HG02571 (cell line): ENCODE measurements around the gene FHL2.
"Not testable (repeated sequence)": the region's sequence is repeated elsewhere in the genome, so short reads cannot be mapped to it uniquely, and the experiment has no call there.

ENCODE experiments used
- ATAC-seq: cut with Tn5 transposase; IDR thresholded peaks from one replicate; pipeline ENCODE4 v1.9.1; 2021; ENCODE audit warnings: mild to moderate bottlenecking, moderate library complexity; ENCODE audit not compliant: unreplicated experiment

FHL2 gene

DNA sequence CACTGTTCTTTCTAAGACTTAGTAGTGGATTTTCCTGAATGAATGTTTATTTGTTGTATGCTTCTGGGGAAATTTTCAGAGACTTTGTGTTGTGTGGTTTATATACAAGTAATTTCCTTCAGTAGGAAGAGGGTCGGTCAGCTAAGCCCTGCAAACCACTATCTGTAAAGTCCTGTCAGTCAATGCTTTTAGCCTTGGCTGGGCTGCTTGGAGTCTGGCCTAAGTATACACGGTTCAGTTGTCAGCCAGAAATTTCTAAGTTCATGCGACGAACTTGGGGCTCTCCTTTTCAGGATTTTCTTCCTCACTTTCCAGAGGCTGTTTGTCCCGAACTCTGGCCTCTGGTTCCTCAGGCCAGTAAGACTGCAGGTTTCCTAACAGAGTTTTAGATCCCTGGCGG lies 40.3 kb downstream of the FHL2 start:
- no peak for ATAC-seq

DNA sequence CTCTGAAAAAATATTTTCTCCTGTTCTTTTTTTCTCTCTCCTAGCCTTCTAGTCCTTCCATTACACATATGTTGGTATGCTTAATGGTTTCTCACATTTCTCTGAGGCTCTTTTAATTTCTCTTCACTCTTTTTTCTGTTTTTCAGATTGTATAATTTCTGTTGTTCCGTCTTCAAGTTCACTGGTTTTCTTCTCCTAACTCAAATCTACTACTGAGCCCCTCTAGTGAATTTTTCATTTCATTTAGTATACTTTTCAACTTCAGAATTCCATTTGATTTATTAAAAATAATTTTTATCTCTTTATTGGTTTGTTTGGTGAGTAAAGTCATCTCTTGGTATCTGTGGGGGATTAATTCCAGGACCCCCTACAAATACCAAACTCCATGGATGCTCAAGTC lies 41.7 kb downstream of the FHL2 start:
- no peak for ATAC-seq

DNA sequence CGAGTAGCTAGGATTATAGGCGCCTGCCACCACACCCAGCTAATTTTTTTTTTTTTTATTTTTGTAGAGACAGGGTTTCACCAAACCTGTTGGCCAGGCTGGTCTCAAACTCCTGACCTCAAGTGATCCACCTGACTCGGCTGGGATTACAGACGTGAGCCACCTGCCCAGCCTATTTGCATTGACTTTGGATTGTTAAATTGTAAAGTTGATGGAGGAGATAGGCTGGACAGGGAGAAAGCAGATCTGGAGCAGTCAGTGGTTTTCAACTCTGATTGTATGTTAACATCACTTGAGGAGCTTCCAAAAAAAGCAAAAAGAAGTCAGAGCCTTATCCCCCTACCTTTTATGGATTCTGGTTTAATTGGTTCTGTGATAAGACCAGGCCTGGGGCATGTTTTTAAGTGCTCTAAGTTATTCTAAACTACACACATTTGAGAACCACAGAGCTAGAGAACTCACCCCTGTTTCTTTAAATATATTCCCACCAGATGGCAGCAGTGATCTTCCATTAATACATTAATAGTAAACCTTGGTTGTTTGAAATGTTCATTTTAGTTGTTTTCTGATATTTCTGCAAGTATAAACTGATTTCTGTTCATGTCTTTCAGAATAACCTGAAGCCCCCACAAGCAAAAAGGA lies 54.0 kb downstream of the FHL2 start:
- ATAC-seq, result no peak

DNA sequence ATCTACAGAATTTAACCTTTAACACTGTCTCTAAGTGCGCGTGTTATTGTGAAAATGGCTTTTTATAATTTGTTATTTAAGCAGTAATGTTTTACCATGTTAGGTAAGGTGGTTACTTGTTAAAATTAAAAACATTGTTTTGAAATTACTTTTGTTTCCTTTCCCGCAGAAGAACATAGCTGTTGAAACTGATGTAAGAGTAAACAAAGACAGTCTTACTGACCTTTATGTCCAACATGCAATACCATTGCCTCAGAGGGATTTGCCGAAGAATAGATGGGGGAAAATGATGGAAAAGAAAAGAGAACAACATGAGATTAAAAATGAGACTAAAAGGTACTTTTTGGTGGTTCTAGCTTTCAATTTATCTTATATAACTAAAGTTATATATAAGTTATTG lies 59.4 kb downstream of the FHL2 start:
- no peak for ATAC-seq

DNA sequence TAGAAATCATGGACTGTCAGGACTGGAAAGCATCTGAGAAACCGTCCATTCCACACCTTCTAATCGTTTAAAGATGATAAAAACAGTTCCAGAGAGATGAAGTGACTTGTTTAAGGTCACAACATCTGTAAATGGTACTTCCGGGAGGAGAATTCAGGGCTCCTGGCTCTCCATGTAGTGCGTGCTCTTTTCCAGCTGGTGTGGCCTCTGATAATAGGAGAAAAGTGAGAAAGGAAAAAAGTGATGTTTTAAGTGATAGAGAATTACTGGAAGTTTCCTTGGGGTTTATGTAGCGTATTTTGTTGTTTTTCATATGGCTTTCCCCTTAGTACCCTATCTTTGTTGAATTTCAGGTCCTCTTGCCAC lies 60.8 kb downstream of the FHL2 start:
- ATAC-seq, result peak; percentile 6

DNA sequence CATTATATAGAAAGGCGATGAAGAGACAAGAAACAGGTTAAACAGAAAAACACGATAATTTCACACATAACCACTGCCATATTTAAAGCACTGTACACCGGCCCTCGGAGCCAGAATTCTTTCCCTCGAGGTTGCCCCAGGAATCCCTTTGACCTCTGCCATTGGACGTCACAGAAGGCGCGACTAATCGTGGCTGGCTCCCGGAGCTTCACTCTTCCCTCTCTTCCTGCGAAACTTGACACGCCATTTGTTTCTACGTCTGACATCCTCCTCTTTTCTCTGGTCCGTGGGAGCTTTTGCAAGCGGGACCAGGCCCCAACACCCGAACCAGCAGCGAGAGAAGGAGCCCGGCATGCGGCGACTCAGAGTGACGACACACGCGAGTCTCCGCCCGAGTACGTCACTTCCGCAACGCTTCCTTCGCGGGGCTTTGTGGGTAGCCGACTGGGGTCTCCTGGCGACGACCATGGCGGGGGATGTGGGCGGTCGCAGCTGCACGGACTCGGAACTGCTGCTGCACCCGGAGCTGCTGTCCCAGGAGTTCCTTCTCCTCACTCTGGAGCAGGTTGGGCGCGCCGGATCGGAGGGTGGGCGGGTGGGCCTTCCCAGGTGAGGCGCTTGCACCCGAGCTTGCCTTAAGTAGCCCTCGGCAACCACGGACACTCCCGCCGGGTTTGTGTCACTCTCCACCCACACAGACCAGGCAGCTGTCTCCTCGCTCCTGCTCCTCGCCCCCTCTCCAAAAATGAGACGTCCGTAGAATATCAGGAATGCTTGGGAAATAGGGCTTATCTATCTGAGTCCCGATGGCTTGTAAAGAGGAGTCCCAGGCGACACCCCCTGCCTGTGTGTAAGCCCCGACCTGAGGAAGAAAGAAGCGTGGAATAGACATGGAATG lies 61.5 kb downstream of the FHL2 start, which contains the start of gene C2orf49:
Gene C2orf49 (plus strand): TSS at position 419 of the 898 bp plus-strand sequence. CDS start 48 bp downstream, at position 467.
- ATAC-seq, result peak; percentile 93

DNA sequence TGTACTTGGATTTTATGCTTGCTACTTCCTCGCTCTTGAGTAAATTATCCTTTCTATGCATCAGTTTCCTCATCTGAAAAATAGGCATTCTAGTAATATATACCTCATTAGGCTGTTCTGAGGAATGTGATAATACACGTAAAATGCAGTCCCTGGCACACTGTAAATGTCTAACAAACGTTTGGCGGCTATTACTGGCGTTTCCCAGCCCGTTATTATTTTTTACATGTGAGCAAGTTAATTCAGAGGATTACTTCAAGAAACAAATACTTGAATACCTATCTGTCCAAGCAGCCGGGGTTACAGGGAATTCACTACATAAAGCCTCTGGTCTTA lies 62.1 kb downstream of the FHL2 start:
- ATAC-seq, result no peak

DNA sequence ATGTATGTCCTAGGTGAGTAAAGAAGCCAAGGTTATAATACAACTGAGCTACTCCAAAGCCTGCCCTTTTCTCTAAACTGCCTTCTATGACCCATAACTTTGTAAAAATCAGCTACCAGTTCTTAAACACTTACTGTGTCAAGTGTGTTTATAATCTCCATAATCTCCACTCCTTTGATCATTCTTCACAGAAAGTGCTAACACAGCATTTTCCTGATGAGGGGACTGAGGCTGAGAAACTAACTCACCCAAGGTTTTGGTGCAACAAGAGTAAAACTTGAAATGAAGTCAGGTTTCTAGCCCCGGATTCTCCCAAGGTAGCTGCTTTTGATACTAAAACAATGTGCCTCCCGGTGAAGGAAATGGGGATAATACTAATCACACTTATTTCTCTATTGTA lies 63.4 kb downstream of the FHL2 start:
- no peak for ATAC-seq

DNA sequence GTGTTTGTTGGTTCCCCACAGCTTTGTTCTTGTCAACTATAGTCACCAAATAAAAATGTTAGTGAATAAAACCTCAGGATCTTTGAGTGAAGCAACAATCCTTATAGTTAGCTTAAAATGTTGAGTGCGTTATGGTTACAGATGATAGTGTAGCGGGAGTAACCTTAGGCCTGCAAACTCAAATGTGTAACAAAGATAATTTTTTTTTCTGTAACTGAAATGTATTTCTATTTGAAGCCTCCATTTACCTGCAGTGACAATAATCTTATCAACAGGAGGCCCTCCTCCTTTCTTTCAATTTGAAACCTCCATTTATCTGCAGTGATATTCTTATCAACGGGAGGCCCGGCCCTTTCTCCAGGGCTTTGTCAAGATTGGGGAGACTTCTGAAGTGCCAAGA lies 64.6 kb downstream of the FHL2 start:
- ATAC-seq, result no peak

- no peak for ATAC-seq
Observed at GRCh38 chr2:105330681-105331375, 68.0 kb downstream of the FHL2 start.

- ATAC-seq, result peak; percentile 75
Observed at GRCh38 chr2:105329561-105330495, 69.0 kb downstream of the FHL2 start, which contains the start of gene TGFBRAP1. Gene TGFBRAP1, minus strand, starts transcription at chr2:105329735. Its CDS starts 21,434 bp downstream, at chr2:105308301.

DNA sequence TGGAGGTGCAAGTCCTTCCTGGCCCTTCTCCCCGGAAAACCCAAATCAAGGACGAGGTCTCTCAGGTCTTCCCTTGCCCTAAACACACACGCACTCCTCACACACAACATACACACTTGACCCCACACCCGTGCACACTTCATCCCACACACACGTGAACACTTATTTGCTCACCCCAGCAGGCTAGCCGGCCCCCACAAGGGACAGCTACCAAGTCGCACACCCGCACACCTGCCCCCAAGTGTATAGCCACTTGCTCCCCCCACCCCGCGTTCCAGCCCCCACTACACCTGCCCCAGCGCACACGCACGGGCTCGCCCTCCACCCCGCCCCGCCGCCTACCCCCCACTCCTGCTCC lies 69.7 kb downstream of the FHL2 start:
- peak; percentile 20 for ATAC-seq

GRCh38 chr2:105328281-105329196 lies 70.3 kb downstream of the FHL2 start:
- no peak for ATAC-seq

DNA sequence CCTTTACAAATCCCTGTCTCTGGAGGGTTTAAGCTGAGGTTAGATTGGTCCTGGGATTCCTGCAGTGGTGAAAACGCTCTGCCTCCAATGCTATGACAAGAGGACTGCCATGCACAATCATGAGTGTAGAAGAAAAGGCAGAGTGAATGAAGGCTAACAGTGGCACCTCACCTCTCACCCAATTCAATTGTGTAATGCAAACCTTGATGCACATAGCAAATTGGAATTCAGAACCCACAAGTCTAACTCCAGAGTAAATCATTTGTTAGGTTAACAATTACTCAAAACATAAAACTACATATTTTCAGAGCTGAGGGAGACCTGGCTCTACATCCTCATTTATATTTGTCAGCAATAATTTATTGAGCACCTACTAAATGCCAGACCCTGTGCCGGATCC lies 71.2 kb downstream of the FHL2 start:
- no peak for ATAC-seq

DNA sequence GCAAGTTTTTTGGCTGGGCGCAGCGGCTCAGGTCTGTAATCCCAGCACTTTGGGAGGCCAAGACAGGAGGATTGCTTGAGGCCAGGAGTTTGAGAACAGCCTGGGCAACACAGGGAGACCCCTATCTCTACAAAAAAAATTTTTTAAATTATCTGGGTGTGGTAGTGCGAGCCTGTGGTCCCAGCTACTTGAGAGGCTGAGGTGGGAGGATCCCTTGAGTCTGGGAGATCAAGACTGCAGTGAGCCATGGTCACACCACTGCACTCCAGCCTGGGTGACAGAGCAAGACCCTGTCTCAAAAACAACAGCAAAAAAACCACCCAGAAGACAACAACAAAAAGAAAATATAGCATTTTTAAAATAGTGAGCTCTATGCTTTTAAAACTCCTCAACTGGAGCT lies 71.6 kb downstream of the FHL2 start:
- not testable (repeated sequence) for ATAC-seq

DNA sequence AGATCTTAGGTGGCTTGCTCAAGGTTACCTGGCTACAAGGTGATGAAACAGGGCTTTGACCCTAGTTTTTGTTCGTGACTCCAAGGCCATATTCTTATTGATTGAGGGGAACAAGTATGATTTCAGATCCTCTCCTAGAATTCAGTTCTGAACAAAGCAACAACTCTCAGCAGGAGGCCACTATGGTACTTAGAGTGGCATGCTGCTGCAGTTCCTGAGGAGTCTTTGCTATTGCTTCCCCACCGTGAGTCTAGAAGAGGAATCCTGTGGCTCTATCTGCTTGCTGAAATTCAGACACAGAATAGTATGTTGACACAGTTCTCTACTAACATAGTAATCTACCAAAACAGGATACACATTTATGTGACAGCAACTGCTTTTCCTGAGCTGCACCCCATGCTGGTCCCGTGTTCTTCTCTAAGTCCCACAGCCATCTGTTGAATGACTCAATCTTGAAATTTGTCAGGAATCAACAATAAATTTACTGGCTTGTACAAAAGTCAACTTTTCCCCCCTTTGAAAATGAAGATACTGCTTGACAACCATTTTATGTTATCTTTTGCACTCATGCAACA lies 73.4 kb downstream of the FHL2 start:
- no peak for ATAC-seq

DNA sequence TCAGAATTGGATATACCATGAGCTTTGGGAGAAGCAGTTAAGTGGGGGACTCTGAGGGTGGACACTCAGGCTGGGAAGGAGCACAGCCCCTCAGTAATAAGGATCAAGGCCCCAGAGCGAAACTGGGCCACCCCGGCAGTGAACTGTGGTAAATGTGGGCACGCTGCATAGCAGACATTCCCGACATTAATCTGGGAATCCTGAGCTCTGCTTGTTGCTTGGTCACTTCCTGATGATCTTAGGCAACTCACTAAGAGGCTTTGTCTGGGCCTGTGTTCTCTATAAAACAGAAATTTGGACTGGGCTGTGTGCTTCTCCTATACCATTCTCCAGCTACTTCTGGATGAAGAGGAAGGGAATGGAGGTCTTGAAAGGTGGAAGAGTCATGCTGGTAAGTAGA lies 74.1 kb downstream of the FHL2 start:
- no peak for ATAC-seq

- no peak for ATAC-seq
Observed at GRCh38 chr2:105324101-105324500, 74.8 kb downstream of the FHL2 start.

- no peak for ATAC-seq
Observed at GRCh38 chr2:105323111-105323510, 75.7 kb downstream of the FHL2 start.
